Psoas muscle (tissue), 8 donors: ENCODE results near the gene EPN3. TPM values are rescaled to one million over a fixed set of nuclear protein-coding genes. Genes with fewer than 3 reads are reported as not detected.
A peak's percentile ranks its signal among the peaks of the same experiment; 100 is the strongest.

Source experiments
- ATAC-seq, 4 donors: fragments of 200-7000 bp; cut with Tn5 transposase; one replicate each; pipeline ENCODE4 v1.9.1; 2020; ENCODE audit warnings: moderate library complexity in 3 of 4, mild to moderate bottlenecking in 2 of 4
- DNase-seq, 2 donors: peaks; one replicate each; pipeline ENCODE4 v3.0.0-alpha.2; 2020
- H3K27ac ChIP-seq: fragments of 200-600 bp; one replicate; pipeline ENCODE4 v1.8.0; 2022
- H3K27me3 ChIP-seq, 3 donors: fragments of 200-600 bp in 1 of 3; one replicate each; pipeline versions ENCODE4 v1.6.1 to v1.8.0; 2013 to 2022; ENCODE audit warnings: low read length in 2 of 3, mild to moderate bottlenecking in 2 of 3, moderate library complexity in 1 of 3; ENCODE audit not compliant: insufficient read depth in 3 of 3
- H3K36me3 ChIP-seq, 2 donors: fragments of 200-600 bp in 1 of 2; one replicate each; pipeline versions ENCODE4 v1.6.1 to v1.8.0; 2013 to 2022; ENCODE audit warnings: low read depth in 1 of 2, mild to moderate bottlenecking in 1 of 2, moderate library complexity in 1 of 2; ENCODE audit not compliant: insufficient read depth in 1 of 2
- H3K4me1 ChIP-seq: fragments of 200-600 bp; one replicate; pipeline ENCODE4 v1.8.0; 2022
- H3K4me3 ChIP-seq: fragments of 200-600 bp; one replicate; pipeline ENCODE4 v1.8.0; 2022; ENCODE audit warnings: mild to moderate bottlenecking
- H3K9me3 ChIP-seq: fragments of 200-600 bp; one replicate; pipeline ENCODE4 v1.8.0; 2022
- CTCF ChIP-seq: fragments of 200-600 bp; IDR thresholded peaks from one replicate; pipeline ENCODE4 v1.8.0; 2022; ENCODE audit warnings: antibody characterized with exemption
- WGBS, 3 donors: extraction: QIAGEN DNeasy Blood & Tissue Kit; methylation state at CpG; one replicate each; pipeline versions ENCODE4 v1.1.6 to v1.1.7; 2013; 5-methylcytosine and 5-hydroxymethylcytosine counted together
- intact Hi-C, 2 donors: fragments of 100-400 bp; cut with DNase I; formaldehyde crosslinking; loops; one replicate each; pipeline versions ENCODE4 v1.11.0 to v1.14.2; 2022
- polyA plus RNA-seq, 3 donors: library from polyadenylated mRNA; stranded (reverse); fragments of 200-250 nt; gene quantifications; one replicate each; pipeline ENCODE4 v1.2.3, GENCODE V29; 2013
- total RNA-seq, 4 donors: library from RNA; stranded (reverse); fragmentation: NEBNext Ultra II Directional in 2 of 4; extraction: Animal tissue kit (Norgen Biotek cat#: 25700) in 2 of 4; gene quantifications; one replicate each; pipeline versions ENCODE4 v1.2.1 to v1.2.4, GENCODE V29; 2021 to 2023
- donor health status: healthy with polysubstance abuse.
- donor health status: DM: no; HTN: no; CAD: no; lungs with moderate emphysema.
- donor health status: Bipolar disorder and iron deficiency.
- donor health status: healthy.
- donor health status: DM: yes; HTN: yes; CAD: no.
- donor health status: DM: no; HTN: no; CAD: no.
- donor health status: DM: no; HTN: no; CAD: no.
- donor health status: DM: yes; HTN: yes; CAD: no.

EPN3 gene
- total and polyA plus RNA-seq, 7 donors = 0.03 to 0.15 (median 0.12) TPM; not detected in 4

GRCh38 chr17:50541716-50542688 lies 9.5 kb downstream of the EPN3 start:
- WGBS, 3 donors = 1 to 2% (median 1%) methylated on average over 64 to 82 of the region's 82 CpGs
- DNase-seq (peak; percentile 88 to 92), ATAC-seq (peak; percentile 91 to 95 (median 92))
- intact Hi-C loops = loop anchor here in 1 of 2 donors (2.0 kb wide), 1 partner anchor 61 kb away; no protein-coding TSS in a partner anchor
- H3K27me3 ChIP-seq = no peaks in the 10 kb centered on the region
- TF ChIP-seq CTCF = peak; percentile 16
- H3K36me3 ChIP-seq = no peaks in the 10 kb centered on the region
- H3K4me3 ChIP-seq = peak overlapping the region; percentile 73
- H3K27ac ChIP-seq = peak overlapping the region; percentile 65
- no peaks in the 10 kb centered on the region for H3K9me3 ChIP-seq
- H3K4me1 ChIP-seq = peaks cover 7% of the 10 kb centered on the region

- Histone ChIP-seq H3K4me1 (peaks cover 7% of the 10 kb centered on the region), H3K27ac (no peak overlapping the region), H3K36me3 (no peaks in the 10 kb centered on the region), H3K4me3 (peak overlapping the region; percentile 73), H3K9me3 (no peaks in the 10 kb centered on the region), H3K27me3 (no peaks in the 10 kb centered on the region)
- 84 to 87% (median 84%) methylated on average over 16 of the region's 16 CpGs for WGBS, 3 donors
- DNase-seq = no peak
- TF ChIP-seq CTCF = no peak
- intact Hi-C loops = loop anchor here in 1 of 2 donors (2.0 kb wide), 1 partner anchor 62 kb away; no protein-coding TSS in a partner anchor
- no peak for ATAC-seq
These were observed 10.6 kb downstream of the EPN3 start for GRCh38 chr17:50542795-50543774.

- Histone ChIP-seq H3K4me3 (no peak overlapping the region), H3K27me3 (no peaks in the 10 kb centered on the region), H3K36me3 (no peaks in the 10 kb centered on the region), H3K27ac (no peak overlapping the region), H3K4me1 (peaks cover 7% of the 10 kb centered on the region), H3K9me3 (no peaks in the 10 kb centered on the region)
- DNase-seq (no peak), ATAC-seq (no peak)
- no peak for TF ChIP-seq CTCF
- 74 to 78% (median 75%) methylated on average over 7 of the region's 7 CpGs for WGBS, 3 donors
- intact Hi-C loops = no loop called here
These were observed 12.0 kb downstream of the EPN3 start for GRCh38 chr17:50544516-50544915.

- no peak for TF ChIP-seq CTCF
- 54 to 61% (median 55%) methylated on average over 8 of the region's 8 CpGs for WGBS, 3 donors
- peaks cover 7% of the 10 kb centered on the region for H3K4me1 ChIP-seq
These were observed 12.8 kb downstream of the EPN3 start for GRCh38 chr17:50545311-50545710.

More at GRCh38 chr17:50545311-50545710, 12.8 kb downstream of the EPN3 start:
- Histone ChIP-seq H3K36me3 (no peaks in the 10 kb centered on the region), H3K27me3 (no peaks in the 10 kb centered on the region), H3K4me3 (no peak overlapping the region), H3K27ac (no peak overlapping the region), H3K9me3 (no peaks in the 10 kb centered on the region)
- ATAC-seq (no peak), DNase-seq (no peak)
- intact Hi-C loops = loop anchor here (5.0 kb wide), 3 partner anchors 63 to 297 kb away; no protein-coding TSS in a partner anchor
